Colonic mucosa (tissue), 4 donors: ENCODE results near the gene CLDN24. TPM values are rescaled to one million over a fixed set of nuclear protein-coding genes. Genes with fewer than 3 reads are reported as not detected.
"Not testable (repeated sequence)": the region's sequence is repeated elsewhere in the genome, so short reads cannot be mapped to it uniquely, and the experiment has no call there.

Experiments used
- DNase-seq: peaks from one replicate; pipeline ENCODE4 v3.0.0-alpha.2; 2020
- H3K27ac ChIP-seq: fragments of 200-600 bp; one replicate; pipeline ENCODE4 v1.8.0; 2021
- H3K27me3 ChIP-seq: fragments of 200-600 bp; one replicate; pipeline ENCODE4 v1.8.0; 2021
- H3K36me3 ChIP-seq: fragments of 200-600 bp; one replicate; pipeline ENCODE4 v1.8.0; 2021
- H3K4me1 ChIP-seq: fragments of 200-600 bp; one replicate; pipeline ENCODE4 v1.8.0; 2021; ENCODE audit warnings: mild to moderate bottlenecking
- H3K4me3 ChIP-seq: fragments of 200-600 bp; one replicate; pipeline ENCODE4 v1.8.0; 2021
- H3K9ac ChIP-seq, 2 donors: one replicate each; pipeline ENCODE4 v1.7.0; 2013; ENCODE audit warnings: control low read depth in 2 of 2, low read depth in 2 of 2, low read length in 2 of 2
- H3K9me3 ChIP-seq: fragments of 200-600 bp; one replicate; pipeline ENCODE4 v1.8.0; 2021
- CTCF ChIP-seq: fragments of 200-600 bp; IDR thresholded peaks from one replicate; pipeline ENCODE4 v1.8.0; 2022; ENCODE audit warnings: antibody characterized with exemption, mild to moderate bottlenecking
- intact Hi-C: fragments of 100-400 bp; cut with DNase I; formaldehyde crosslinking; loops from one replicate; pipeline ENCODE4 v1.14.1; 2022
- total RNA-seq, 2 donors: library from RNA; stranded (reverse); fragmentation: NEBNext Ultra II Directional in 1 of 2; extraction: Animal tissue kit (Norgen Biotek cat#: 25700) in 1 of 2; gene quantifications; one replicate each; pipeline ENCODE4 v1.2.1, GENCODE V29; 2021
- donor health status: healthy.
- donor health status: DM: no; HTN: no; CAD: no.
- donor health status: DM: no; HTN: no; CAD: no.

Gene CLDN24
- total RNA-seq, 2 donors from 2014 or later, result not detected

GRCh38 chr4:183327827-183328226 is 5.6 kb upstream of the CLDN24 start:
- Histone ChIP-seq H3K4me3 (no peak overlapping the region), H3K4me1 (no peaks in the 10 kb centered on the region), H3K9me3 (no peaks in the 10 kb centered on the region), H3K27me3 (no peaks in the 10 kb centered on the region), H3K27ac (no peak overlapping the region), H3K36me3 (no peaks in the 10 kb centered on the region), H3K9ac (no peak overlapping the region)
- intact Hi-C loops, result no loop called here
- TF ChIP-seq CTCF, result no peak
- no peak for DNase-seq

GRCh38 chr4:183326853-183327252 is 4.6 kb upstream of the CLDN24 start:
- intact Hi-C loops, result no loop called here
- no peak for TF ChIP-seq CTCF
- H3K27me3 ChIP-seq, result no peaks in the 10 kb centered on the region
- no peak overlapping the region for H3K9ac ChIP-seq
- no peak overlapping the region for H3K4me3 ChIP-seq
- no peaks in the 10 kb centered on the region for H3K36me3 ChIP-seq
- H3K27ac ChIP-seq, result no peak overlapping the region
- no peak for DNase-seq
- no peaks in the 10 kb centered on the region for H3K4me1 ChIP-seq
- H3K9me3 ChIP-seq, result no peaks in the 10 kb centered on the region

GRCh38 chr4:183326387-183326786 is 4.2 kb upstream of the CLDN24 start:
- intact Hi-C loops, H3K9ac ChIP-seq, H3K36me3 ChIP-seq, H3K27me3 ChIP-seq, H3K4me3 ChIP-seq, H3K4me1 ChIP-seq, H3K27ac ChIP-seq, H3K9me3 ChIP-seq, DNase-seq: not testable (repeated sequence)

- TF ChIP-seq CTCF, result no peak
- Histone ChIP-seq H3K4me1 (no peaks in the 10 kb centered on the region), H3K36me3 (no peaks in the 10 kb centered on the region), H3K4me3 (no peak overlapping the region), H3K9ac (no peak overlapping the region), H3K27ac (no peak overlapping the region), H3K27me3 (no peaks in the 10 kb centered on the region), H3K9me3 (no peaks in the 10 kb centered on the region)
- intact Hi-C loops, result no loop called here
- DNase-seq, result no peak
Measured at GRCh38 chr4:183324619-183325018, 2.4 kb upstream of the CLDN24 start.

- H3K9me3 ChIP-seq, H3K36me3 ChIP-seq, H3K9ac ChIP-seq, DNase-seq, intact Hi-C loops, H3K4me3 ChIP-seq, H3K4me1 ChIP-seq, H3K27me3 ChIP-seq, H3K27ac ChIP-seq: not testable (repeated sequence)
Measured at GRCh38 chr4:183324056-183324455, 1.8 kb upstream of the CLDN24 start.

GRCh38 chr4:183323295-183323694 is 1.1 kb upstream of the CLDN24 start:
- H3K9me3 ChIP-seq, result no peaks in the 10 kb centered on the region
- intact Hi-C loops, result no loop called here
- no peak overlapping the region for H3K4me3 ChIP-seq
- H3K36me3 ChIP-seq, result no peaks in the 10 kb centered on the region
- no peak for TF ChIP-seq CTCF
- H3K27me3 ChIP-seq, result no peaks in the 10 kb centered on the region
- H3K27ac ChIP-seq, result no peak overlapping the region
- H3K4me1 ChIP-seq, result no peaks in the 10 kb centered on the region
- no peak overlapping the region for H3K9ac ChIP-seq
- no peak for DNase-seq

- no peak overlapping the region for H3K27ac ChIP-seq
- intact Hi-C loops, result no loop called here
- no peak for TF ChIP-seq CTCF
- H3K36me3 ChIP-seq, result no peaks in the 10 kb centered on the region
- H3K9me3 ChIP-seq, result no peaks in the 10 kb centered on the region
- no peak for DNase-seq
- no peaks in the 10 kb centered on the region for H3K27me3 ChIP-seq
- H3K9ac ChIP-seq, result no peak overlapping the region
- H3K4me3 ChIP-seq, result no peak overlapping the region
- no peaks in the 10 kb centered on the region for H3K4me1 ChIP-seq
Measured at GRCh38 chr4:183321516-183321915, 710 bp downstream of the CLDN24 start.
